GM23338 (cell line): ENCODE results near the gene DDI2. TPM values are rescaled to one million over a fixed set of nuclear protein-coding genes. Genes with fewer than 3 reads are reported as not detected.

Experiments used
- ATAC-seq: fragments of 200-7000 bp; cut with Tn5 transposase; 3 replicates; pipeline ENCODE4 v1.9.1; 2020
- DNase-seq: peaks from one replicate; pipeline ENCODE4 v3.0.0-alpha.2; 2015; ENCODE audit warnings: low spot score
- H2AFZ ChIP-seq: fragments of 200-600 bp; sonication (generic); 2 replicates; pipeline ENCODE4 v1.8.0; 2016; ENCODE audit warnings: antibody characterized with exemption, mild to moderate bottlenecking, moderate library complexity
- H3F3A ChIP-seq: fragments of 200-600 bp; sonication (generic); replicated peaks from 2 replicates; pipeline ENCODE4 v1.8.0; 2017; ENCODE audit warnings: antibody characterized with exemption, mixed run types, low read depth
- H3K27ac ChIP-seq: fragments of 200-600 bp; sonication (generic); 2 replicates; pipeline ENCODE4 v1.6.1; 2016; ENCODE audit warnings: low read depth
- H3K27me3 ChIP-seq: fragments of 200-600 bp; sonication (generic); 2 replicates; pipeline ENCODE4 v1.8.0; 2016; ENCODE audit warnings: mild to moderate bottlenecking, mixed run types, moderate library complexity; ENCODE audit not compliant: insufficient read depth
- H3K36me3 ChIP-seq: fragments of 200-600 bp; sonication (generic); 2 replicates; pipeline ENCODE4 v1.8.0; 2016; ENCODE audit warnings: mild to moderate bottlenecking; ENCODE audit not compliant: insufficient read depth
- H3K4me1 ChIP-seq: fragments of 200-600 bp; sonication (generic); 2 replicates; pipeline ENCODE4 v1.8.0; 2016; ENCODE audit warnings: mild to moderate bottlenecking, moderate library complexity; ENCODE audit not compliant: insufficient read depth
- H3K4me2 ChIP-seq: fragments of 200-600 bp; sonication (generic); 2 replicates; pipeline ENCODE4 v1.7.1; 2017; ENCODE audit warnings: mixed run types
- H3K4me3 ChIP-seq: fragments of 200-600 bp; sonication (generic); 2 replicates; pipeline ENCODE4 v1.6.1; 2016; ENCODE audit warnings: mixed run types
- H3K79me2 ChIP-seq: fragments of 200-600 bp; sonication (generic); replicated peaks from 2 replicates; pipeline ENCODE4 v1.8.0; 2017; ENCODE audit warnings: mild to moderate bottlenecking; ENCODE audit not compliant: insufficient read depth
- H3K9me2 ChIP-seq: fragments of 200-600 bp; sonication (generic); 2 replicates; pipeline ENCODE4 v1.8.0; 2017; ENCODE audit not compliant: insufficient read depth
- H4K20me1 ChIP-seq: fragments of 200-600 bp; sonication (generic); replicated peaks from 2 replicates; pipeline ENCODE4 v1.8.0; 2017; ENCODE audit warnings: mild to moderate bottlenecking; ENCODE audit not compliant: insufficient read depth
- H3K27ac Mint-ChIP-seq: 2 replicates; pipeline ENCODE4 v1.8.0; 2020; ENCODE audit warnings: inconsistent platforms, mild to moderate bottlenecking, moderate library complexity, mixed read lengths
- H3K27me3 Mint-ChIP-seq: 3 replicates; pipeline ENCODE4 v1.8.0; 2022; ENCODE audit warnings: low read depth, mild to moderate bottlenecking, moderate library complexity, mixed read lengths, inconsistent platforms; ENCODE audit not compliant: insufficient read depth, poor library complexity
- H3K36me3 Mint-ChIP-seq: 3 replicates; pipeline ENCODE4 v1.8.0; 2021; ENCODE audit warnings: low read depth, mild to moderate bottlenecking, inconsistent platforms, moderate library complexity, mixed read lengths
- H3K4me1 Mint-ChIP-seq: 3 replicates; pipeline ENCODE4 v1.8.0; 2020; ENCODE audit warnings: mild to moderate bottlenecking, inconsistent platforms, mixed read lengths
- H3K4me3 Mint-ChIP-seq: 3 replicates; pipeline ENCODE4 v1.8.0; 2021; ENCODE audit warnings: moderate library complexity, mild to moderate bottlenecking, inconsistent platforms, mixed read lengths
- H3K9me3 Mint-ChIP-seq: 3 replicates; pipeline ENCODE4 v1.8.0; 2020; ENCODE audit warnings: moderate library complexity, mild to moderate bottlenecking, inconsistent platforms, mixed read lengths
- CTCF ChIP-seq, 2 experiments: fragments of 200-600 bp in 1 of 2; sonication (generic) in 1 of 2; conservative IDR thresholded peaks; 2 replicates each; pipeline versions ENCODE4 v1.5.1 to v1.6.1; 2016 to 2017; ENCODE audit warnings: antibody characterized with exemption in 2 of 2, low read depth in 2 of 2, mild to moderate bottlenecking in 2 of 2, moderate library complexity in 1 of 2
- EZH2 ChIP-seq: fragments of 200-600 bp; sonication (generic); IDR thresholded peaks from one replicate; pipeline ENCODE4 v1.8.0; 2017; ENCODE audit warnings: antibody characterized with exemption, mild to moderate bottlenecking, low read depth; ENCODE audit not compliant: unreplicated experiment
- EZH2phosphoT487 ChIP-seq: fragments of 200-600 bp; sonication (generic); IDR thresholded peaks from one replicate; pipeline ENCODE4 v1.8.1; 2018; ENCODE audit warnings: antibody characterized with exemption; ENCODE audit not compliant: unreplicated experiment
- REST ChIP-seq: IDR thresholded peaks from one replicate; pipeline ENCODE4 v1.6.1; 2018; ENCODE audit warnings: antibody characterized with exemption; ENCODE audit not compliant: unreplicated experiment
- STAT1 ChIP-seq: IDR thresholded peaks from one replicate; pipeline ENCODE4 v1.6.1; 2016; ENCODE audit warnings: antibody characterized with exemption; ENCODE audit not compliant: unreplicated experiment
- ZNF114 ChIP-seq: fragments of 250-450 bp; sonication (Bioruptor Pico); IDR thresholded peaks from 2 replicates; pipeline ENCODE4 v1.5.0; 2020; ENCODE audit warnings: mild to moderate bottlenecking, moderate library complexity
- ZNF331 ChIP-seq: fragments of 250-450 bp; sonication (Bioruptor Pico); IDR thresholded peaks from 2 replicates; pipeline ENCODE4 v1.5.0; 2020; ENCODE audit warnings: low read depth, mild to moderate bottlenecking, moderate library complexity
- ZNF462 ChIP-seq: fragments of 250-450 bp; sonication (Bioruptor Pico); IDR thresholded peaks from 2 replicates; pipeline ENCODE4 v1.5.0; 2020; ENCODE audit warnings: mild to moderate bottlenecking, moderate library complexity
- polyA plus RNA-seq: library from polyadenylated mRNA; unstranded; fragments of >200 nt; fragmentation: Nextera tagmentation; extraction: Ambion mirVana; gene quantifications from 2 replicates; pipeline ENCODE4 v1.2.1, GENCODE V29; 2016
- total RNA-seq: library from RNA; depleted of rRNA; stranded (reverse); fragments of >200 nt; shearing (Covaris generic); gene quantifications from 2 replicates; pipeline ENCODE4 v1.2.3, GENCODE V29; 2014

Gene DDI2
- total and polyA plus RNA-seq, 2 experiments from 2014 or later, result 8.0 to 43.3 TPM

DNA sequence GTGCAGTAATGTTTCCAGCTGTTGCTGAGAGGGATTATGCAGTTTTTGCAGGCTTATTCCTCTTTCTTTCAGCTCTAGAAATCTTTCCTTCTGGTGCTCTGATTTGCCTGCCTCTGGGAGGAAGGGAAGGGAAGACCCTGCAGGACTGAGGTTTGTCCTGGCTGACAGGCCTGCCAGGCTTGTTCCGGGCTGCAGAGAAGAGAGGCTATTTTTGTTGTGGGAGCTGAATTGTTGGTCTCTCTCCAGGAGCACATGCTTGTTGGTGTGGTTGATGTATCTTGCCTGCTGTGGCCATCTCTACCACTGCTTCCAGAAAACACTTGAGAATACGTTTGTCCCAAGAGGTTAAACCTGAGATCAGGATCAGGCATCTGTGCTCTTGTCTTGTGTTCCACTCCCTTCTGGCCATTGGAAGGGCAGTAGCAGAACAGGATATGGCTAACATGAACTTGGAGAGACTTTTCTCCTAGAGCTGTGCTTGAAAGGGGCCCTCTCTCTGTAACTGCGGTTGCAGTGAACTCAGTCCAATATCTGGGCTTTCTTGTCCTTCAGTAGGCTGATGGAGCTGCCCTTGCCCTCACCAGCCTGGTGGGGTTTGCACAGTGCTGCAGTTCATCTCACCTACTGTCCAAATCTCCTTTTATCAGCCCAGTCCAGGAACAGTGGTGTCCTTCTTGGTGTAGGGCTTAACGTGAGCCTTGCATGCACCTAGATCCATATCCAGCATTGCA lies 97.3 kb downstream of the DDI2 start:
- ATAC-seq (no peak), DNase-seq (no peak)
- Histone ChIP-seq H3K4me2 (no peak overlapping the region), H3K4me3 (no peak overlapping the region), H3F3A (0 out of 2 replicates have a peak, but pooled peaks cover 4% of the 10 kb centered on the region), H3K9me2 (no peaks in the 10 kb centered on the region), H3K27ac (no peak overlapping the region), H2AFZ (no peak overlapping the region), H3K4me1 (no peaks in the 10 kb centered on the region), H3K36me3 (no peaks in the 10 kb centered on the region), H3K27me3 (no peaks in the 10 kb centered on the region), H3K79me2 (peaks cover 7% of the 10 kb centered on the region; the same call in 1 of the 2 replicates), H4K20me1 (peaks cover 13% of the 10 kb centered on the region)
- H3K27ac Mint-ChIP-seq, result peak overlapping the region; percentile 78; the same call in 1 of the 2 replicates
- no peak for TF ChIP-seq REST
- TF ChIP-seq ZNF331 (CRISPR knock-in tag), result no peak
- no peak for TF ChIP-seq EZH2phosphoT487
- no peak for TF ChIP-seq STAT1
- no peak for TF ChIP-seq EZH2
- TF ChIP-seq CTCF (conservative IDR thresholded peaks at IDR 0.05; ENCODE audit: low read depth in 2 of 2), result no peak
- TF ChIP-seq ZNF114, result no peak
- no peak for TF ChIP-seq ZNF462 (CRISPR knock-in tag)
- H3K4me3 Mint-ChIP-seq, result no peak overlapping the region
- no peaks in the 10 kb centered on the region for H3K4me1 Mint-ChIP-seq
- no peaks in the 10 kb centered on the region for H3K9me3 Mint-ChIP-seq
- H3K27me3 Mint-ChIP-seq, result peaks cover 4% of the 10 kb centered on the region
- peaks cover 26% of the 10 kb centered on the region for H3K36me3 Mint-ChIP-seq
